Peyer's patch (tissue), 4 donors: ENCODE data around the gene PAPSS1.

Source experiments
- CTCF ChIP-seq, 6 experiments: fragments of 450-650 bp in 4 of 6; fragments of 200-600 bp in 2 of 6; sonication (generic) in 1 of 6; IDR thresholded peaks; one replicate each; pipeline ENCODE4 v1.5.1; 2017 to 2019; ENCODE audit warnings: antibody characterized with exemption in 6 of 6, mild to moderate bottlenecking in 3 of 6, moderate library complexity in 1 of 6
- POLR2A ChIP-seq, 2 donors: fragments of 450-650 bp; IDR thresholded peaks; one replicate each; pipeline ENCODE4 v1.5.1; 2017; ENCODE audit warnings: antibody characterized with exemption in 2 of 2, mild to moderate bottlenecking in 2 of 2, moderate library complexity in 2 of 2

- TF ChIP-seq POLR2A (IDR thresholded peaks at IDR 0.05) (no peak), CTCF (IDR thresholded peaks at IDR 0.05) (no peak)
Observed at GRCh38 chr4:107665001-107665400, 55.0 kb downstream of the PAPSS1 start.
